ENCODE results near the gene ENOX1.

DNA sequence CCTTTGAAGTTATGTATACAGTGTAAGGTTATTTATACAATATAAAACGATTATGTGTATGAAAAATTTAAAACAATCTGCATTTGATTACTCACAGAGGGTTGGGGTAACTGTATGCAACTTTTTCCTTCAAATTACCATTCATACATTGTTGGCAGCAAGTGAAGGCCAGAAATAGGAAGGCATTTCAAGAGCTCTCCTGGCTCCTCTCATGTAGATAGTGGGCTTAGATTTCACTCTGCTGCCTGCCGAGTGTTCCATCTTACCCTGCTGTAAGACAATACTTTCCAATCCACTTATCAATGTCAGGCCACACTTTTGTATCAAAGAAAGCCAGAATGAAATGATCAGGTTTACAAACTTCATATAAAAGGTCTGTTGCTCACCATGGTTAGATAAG lies 518.1 kb downstream of the ENOX1 start:
- TF ChIP-seq CTCF (IDR thresholded peaks at IDR 0.05) = no peak
- TF ChIP-seq POLR2A (IDR thresholded peaks at IDR 0.05) = no peak
